K562 (cell line): ENCODE data around the gene MBOAT7. TPM values are rescaled to one million over a fixed set of nuclear protein-coding genes. Genes with fewer than 3 reads are reported as not detected.

Experiments
- ASH1L ChIP-seq: fragments of 450-650 bp; IDR thresholded peaks from 2 replicates; pipeline ENCODE4 v1.6.1; 2018; ENCODE audit warnings: borderline replicate concordance, mild to moderate bottlenecking, low read depth; ENCODE audit not compliant: partially characterized antibody
- DMBX1 ChIP-seq: fragments of 250-450 bp; sonication (Bioruptor Pico); IDR thresholded peaks from 2 replicates; pipeline ENCODE4 v1.8.0; 2022; ENCODE audit warnings: inconsistent platforms, mild to moderate bottlenecking, moderate library complexity, borderline replicate concordance
- ETV6 ChIP-seq, 3 experiments: fragments of 150-350 bp in 1 of 3; sonication (generic) in 1 of 3; formaldehyde crosslinking in 1 of 3; IDR thresholded peaks; 2 replicates each; pipeline versions ENCODE4 v1.6.1 to v1.8.0; 2014 to 2022; ENCODE audit warnings: borderline replicate concordance in 2 of 3, low read depth in 2 of 3, antibody characterized with exemption in 1 of 3, low read length in 1 of 3, mild to moderate bottlenecking in 1 of 3, missing genetic modification reagents in 1 of 3
- HLTF ChIP-seq: fragments of 450-650 bp; IDR thresholded peaks from 2 replicates; pipeline ENCODE4 v1.6.1; 2016
- HNRNPLL ChIP-seq: fragments of 200-400 bp; formaldehyde crosslinking; IDR thresholded peaks from 2 replicates; pipeline ENCODE4 v1.6.1; 2017; ENCODE audit warnings: low read length, low read depth, mild to moderate bottlenecking; ENCODE audit not compliant: poor library complexity, severe bottlenecking
- KLF16 ChIP-seq: IDR thresholded peaks from 2 replicates; pipeline ENCODE4 v1.6.1; 2016; ENCODE audit warnings: antibody characterized with exemption
- MCM3 ChIP-seq: fragments of 450-650 bp; IDR thresholded peaks from 2 replicates; pipeline ENCODE4 v1.6.1; 2016
- MTF1 ChIP-seq: fragments of 250-450 bp; sonication (Bioruptor Pico); IDR thresholded peaks from 2 replicates; pipeline ENCODE4 v1.9.0; 2021; ENCODE audit warnings: moderate library complexity, mild to moderate bottlenecking, inconsistent platforms, borderline replicate concordance
- MYBL2 ChIP-seq, 2 experiments: fragments of 450-650 bp in 1 of 2; sonication (generic) in 1 of 2; formaldehyde crosslinking in 1 of 2; IDR thresholded peaks; 2 replicates each; pipeline versions ENCODE4 v1.6.1 to v1.8.1; 2017 to 2022; ENCODE audit warnings: borderline replicate concordance in 1 of 2, inconsistent platforms in 1 of 2, low read depth in 1 of 2, mild to moderate bottlenecking in 1 of 2, missing genetic modification reagents in 1 of 2, moderate library complexity in 1 of 2
- NR4A1 ChIP-seq, 2 experiments: fragments of 250-450 bp in 1 of 2; fragments of 450-650 bp in 1 of 2; sonication (Bioruptor Pico) in 1 of 2; IDR thresholded peaks; 2 replicates each; pipeline versions ENCODE4 v1.4.0 to v1.6.1; 2016 to 2020; ENCODE audit warnings: mild to moderate bottlenecking in 2 of 2, missing compliant biosample characterization in 1 of 2, missing genetic modification characterization in 1 of 2, moderate library complexity in 1 of 2
- PHB2 ChIP-seq: fragments of 450-650 bp; IDR thresholded peaks from 2 replicates; pipeline ENCODE4 v1.6.1; 2017; ENCODE audit warnings: low read depth
- PPARD ChIP-seq: fragments of 250-450 bp; sonication (Bioruptor Pico); IDR thresholded peaks from 2 replicates; pipeline ENCODE4 v1.8.0; 2022; ENCODE audit warnings: inconsistent platforms, mild to moderate bottlenecking, moderate library complexity
- RB1 ChIP-seq: fragments of 450-650 bp; IDR thresholded peaks from 2 replicates; pipeline ENCODE4 v1.6.1; 2017; ENCODE audit warnings: low read depth, mild to moderate bottlenecking
- RHOXF2B ChIP-seq: fragments of 250-450 bp; sonication (Bioruptor Pico); conservative IDR thresholded peaks from 2 replicates; pipeline ENCODE4 v1.5.1; 2021
- SMARCB1 ChIP-seq: IDR thresholded peaks from 2 replicates; pipeline ENCODE4 v1.6.1; 2011; ENCODE audit warnings: improper control_type of control experiment, low read depth; ENCODE audit not compliant: insufficient read length
- SMARCC2 ChIP-seq: fragments of 450-650 bp; IDR thresholded peaks from 2 replicates; pipeline ENCODE4 v1.6.1; 2017; ENCODE audit warnings: antibody characterized with exemption, moderate library complexity, mild to moderate bottlenecking, low read depth
- TAF1 ChIP-seq: IDR thresholded peaks from 2 replicates; pipeline ENCODE4 v1.6.1; 2011; ENCODE audit warnings: mild to moderate bottlenecking, low read length, moderate library complexity; ENCODE audit not compliant: insufficient read depth, control insufficient read depth, severe bottlenecking; ENCODE audit errors: extremely low read depth
- ZFP1 ChIP-seq: fragments of 450-650 bp; formaldehyde crosslinking; IDR thresholded peaks from 2 replicates; pipeline ENCODE4 v1.4.0; 2020; ENCODE audit warnings: mild to moderate bottlenecking, mixed read lengths
- ZNF121 ChIP-seq: sonication (generic); formaldehyde crosslinking; conservative IDR thresholded peaks from 2 replicates; pipeline ENCODE4 v1.8.0; 2022; ENCODE audit warnings: missing genetic modification reagents
- ZNF384 ChIP-seq: IDR thresholded peaks from 2 replicates; pipeline ENCODE4 v1.6.1; 2012; ENCODE audit warnings: low read depth, low read length, improper control_type of control experiment
- polyA plus RNA-seq, 8 experiments: library from polyadenylated mRNA; depleted of rRNA in 4 of 8; stranded (reverse) in 5 of 8; unstranded in 3 of 8; fragments of >200 nt; fragmentation: Nextera tagmentation in 2 of 8; fragmentation: Illumina TruSeq in 1 of 8; extraction: Ambion mirVana in 2 of 8; extraction: Trizol in 1 of 8; gene quantifications; 2 replicates each; pipeline versions ENCODE4 v1.2.1 to v1.2.3, GENCODE V29; 2011 to 2014; ENCODE audit warnings: inconsistent platforms in 1 of 8, missing spikeins in 1 of 8
- total RNA-seq, 7 experiments: library from RNA; depleted of rRNA in 6 of 7; stranded (reverse); fragments of >200 nt in 6 of 7; fragmentation: Illumina TruSeq in 2 of 7; extraction: Trizol in 2 of 7; gene quantifications; 2 replicates each; pipeline versions ENCODE4 v1.2.1 to v1.2.3, GENCODE V29; 2011 to 2021; ENCODE audit warnings: low replicate concordance in 1 of 7
- TF ChIP-seq, protein P1 (sequence below): fragments of 250-450 bp; sonication (Bioruptor Pico); IDR thresholded peaks from 2 replicates; pipeline ENCODE4 v1.5.0; 2021; ENCODE audit warnings: mild to moderate bottlenecking, moderate library complexity
- TF ChIP-seq, protein P2 (sequence below), 2 experiments: fragments of 450-650 bp; IDR thresholded peaks; 2 replicates each; pipeline ENCODE4 v1.6.1; 2016
- TF ChIP-seq, protein P3 (sequence below): sonication (generic); formaldehyde crosslinking; IDR thresholded peaks from 2 replicates; pipeline ENCODE4 v1.9.0; 2022; ENCODE audit warnings: mild to moderate bottlenecking, missing genetic modification reagents

Gene MBOAT7
- total and polyA plus RNA-seq, 9 of the 15 experiments (the other 6 are each of a cell fraction or from before 2014, with no cell fraction given), result 1.4 to 153 (median 56.1) TPM

DNA sequence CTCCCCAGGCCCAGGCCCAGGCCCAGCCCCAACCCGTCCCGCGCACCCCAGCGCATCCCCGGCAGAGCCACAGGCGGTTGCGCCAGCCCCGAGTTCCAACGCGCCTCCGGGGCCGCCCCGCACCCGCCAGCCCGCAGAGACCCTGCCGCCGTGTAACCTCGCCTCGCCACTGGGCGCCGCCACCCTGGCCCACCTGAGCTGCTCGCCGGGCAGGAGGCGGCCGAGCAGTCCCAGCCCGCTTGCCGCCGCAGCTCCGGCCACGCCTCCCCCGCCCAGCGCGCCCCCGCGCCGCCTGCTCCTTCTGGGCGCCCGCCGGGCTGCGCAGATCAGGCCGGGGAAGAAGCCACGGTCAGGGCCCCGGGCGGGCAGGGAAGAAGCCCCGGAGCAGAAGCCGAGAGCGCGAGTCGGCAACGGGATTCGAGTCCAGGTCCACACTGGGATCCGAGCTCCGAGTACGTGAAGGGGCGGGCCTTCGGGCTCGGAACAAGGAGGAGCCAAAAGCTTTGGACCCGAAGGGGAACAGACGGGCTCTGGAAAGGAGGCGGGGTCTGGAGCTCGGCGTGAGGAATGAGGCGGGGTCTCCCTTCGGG is at the start of gene MBOAT7 (continued):
- TF ChIP-seq, protein P1, sequence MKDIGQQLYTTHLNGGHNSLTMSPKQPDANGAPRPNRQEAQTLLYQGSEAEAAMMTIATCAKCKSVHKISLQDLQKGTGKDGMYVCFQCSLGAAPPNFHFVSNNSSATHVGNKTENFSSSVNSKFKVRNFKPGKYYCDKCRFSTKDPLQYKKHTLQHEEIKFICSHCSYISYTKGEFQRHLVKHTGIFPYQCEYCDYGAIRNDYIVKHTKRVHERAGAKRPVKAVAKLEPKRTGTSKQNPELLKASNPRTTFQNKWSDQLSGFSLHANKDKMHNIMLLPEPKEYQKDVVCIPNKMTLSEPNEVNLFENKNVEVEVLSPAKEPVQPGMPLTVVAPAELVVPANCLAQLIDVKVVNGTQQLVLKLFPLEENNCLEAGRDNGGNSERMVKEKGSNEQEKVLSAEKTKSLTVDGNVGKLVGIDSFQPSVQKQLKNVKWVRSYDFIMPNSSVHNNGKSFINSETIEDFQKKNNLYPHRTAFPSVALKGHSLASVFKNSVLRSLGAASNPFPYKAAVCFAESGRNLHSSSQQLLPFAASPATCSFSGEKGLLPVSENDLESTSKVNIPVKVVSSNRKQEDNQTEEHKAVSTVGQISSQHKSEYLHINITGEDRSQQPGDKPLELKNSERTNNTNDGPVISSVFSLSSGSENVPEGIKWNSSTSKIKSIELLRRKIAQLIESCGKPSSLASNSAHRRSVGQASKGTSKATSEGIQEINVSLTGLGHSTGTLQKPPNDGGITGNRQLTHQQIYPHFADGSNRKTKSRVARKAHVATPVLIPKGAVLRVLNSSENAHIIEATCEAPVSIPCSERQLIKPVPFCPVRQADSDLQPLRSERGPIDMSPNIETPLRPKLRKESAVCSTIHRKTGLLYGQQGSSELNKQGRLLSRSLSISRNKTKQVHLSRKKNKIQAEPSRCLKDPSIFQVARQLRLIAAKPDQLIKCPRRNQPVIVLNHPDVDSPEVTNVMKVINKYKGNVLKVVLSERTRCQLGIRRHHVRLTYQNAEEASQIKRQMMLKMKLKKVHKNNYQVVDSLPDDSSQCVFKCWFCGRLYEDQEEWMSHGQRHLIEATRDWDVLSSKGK (CRISPR knock-in tag), result no peak
- TF ChIP-seq ZNF121, result no peak
- no peak for TF ChIP-seq DMBX1
- TF ChIP-seq RHOXF2B, result no peak
- TF ChIP-seq, protein P2, sequence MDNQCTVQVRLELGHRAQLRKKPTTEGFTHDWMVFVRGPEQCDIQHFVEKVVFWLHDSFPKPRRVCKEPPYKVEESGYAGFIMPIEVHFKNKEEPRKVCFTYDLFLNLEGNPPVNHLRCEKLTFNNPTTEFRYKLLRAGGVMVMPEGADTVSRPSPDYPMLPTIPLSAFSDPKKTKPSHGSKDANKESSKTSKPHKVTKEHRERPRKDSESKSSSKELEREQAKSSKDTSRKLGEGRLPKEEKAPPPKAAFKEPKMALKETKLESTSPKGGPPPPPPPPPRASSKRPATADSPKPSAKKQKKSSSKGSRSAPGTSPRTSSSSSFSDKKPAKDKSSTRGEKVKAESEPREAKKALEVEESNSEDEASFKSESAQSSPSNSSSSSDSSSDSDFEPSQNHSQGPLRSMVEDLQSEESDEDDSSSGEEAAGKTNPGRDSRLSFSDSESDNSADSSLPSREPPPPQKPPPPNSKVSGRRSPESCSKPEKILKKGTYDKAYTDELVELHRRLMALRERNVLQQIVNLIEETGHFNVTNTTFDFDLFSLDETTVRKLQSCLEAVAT (IDR thresholded peaks at IDR 0.05), result 0 out of 4 replicates have a peak, but pooled peaks of 1 of the 2 experiments have one; percentile 22
- no peak for TF ChIP-seq ZNF384
- TF ChIP-seq SMARCB1, result no peak
- TF ChIP-seq MYBL2 (IDR thresholded peaks at IDR 0.05; ENCODE audit: low read depth), result no peak
- no peak for TF ChIP-seq MYBL2 (CRISPR knock-in tag; IDR thresholded peaks at IDR 0.05; ENCODE audit: borderline replicate concordance)
- TF ChIP-seq ZFP1, result no peak
- TF ChIP-seq PHB2, result no peak
- no peak; the same call in 1 of the 2 replicates for TF ChIP-seq SMARCC2
- no peak for TF ChIP-seq ETV6 (IDR thresholded peaks at IDR 0.05; ENCODE audit: borderline replicate concordance in 1 of 2, low read depth in 2 of 2, low read length in 1 of 2)
- no peak for TF ChIP-seq ETV6 (CRISPR knock-in tag; IDR thresholded peaks at IDR 0.05; ENCODE audit: borderline replicate concordance)
- peak; percentile 78 for TF ChIP-seq TAF1
- no peak for TF ChIP-seq NR4A1 (CRISPR knock-in tag; IDR thresholded peaks at IDR 0.05)
- TF ChIP-seq NR4A1 (tag; IDR thresholded peaks at IDR 0.05), result 0 out of 2 replicates have a peak, but pooled peaks have one; percentile 19
- no peak for TF ChIP-seq MCM3
- TF ChIP-seq, protein P3, sequence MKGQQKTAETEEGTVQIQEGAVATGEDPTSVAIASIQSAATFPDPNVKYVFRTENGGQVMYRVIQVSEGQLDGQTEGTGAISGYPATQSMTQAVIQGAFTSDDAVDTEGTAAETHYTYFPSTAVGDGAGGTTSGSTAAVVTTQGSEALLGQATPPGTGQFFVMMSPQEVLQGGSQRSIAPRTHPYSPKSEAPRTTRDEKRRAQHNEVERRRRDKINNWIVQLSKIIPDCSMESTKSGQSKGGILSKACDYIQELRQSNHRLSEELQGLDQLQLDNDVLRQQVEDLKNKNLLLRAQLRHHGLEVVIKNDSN (CRISPR knock-in tag), result no peak
- TF ChIP-seq KLF16, result no peak
- TF ChIP-seq HLTF, result no peak
- no peak for TF ChIP-seq ASH1L
- no peak for TF ChIP-seq PPARD (CRISPR knock-in tag)
- no peak for TF ChIP-seq HNRNPLL
- peak; percentile 90 for TF ChIP-seq RB1
- TF ChIP-seq MTF1 (CRISPR knock-in tag), result no peak
